SKM-1 (cell line): Measurements from ENCODE around the gene ITGA3.
"Not testable (repeated sequence)": the region's sequence is repeated elsewhere in the genome, so short reads cannot be mapped to it uniquely, and the experiment has no call there.

Experiments used
- DNase-seq: peaks from one replicate; lab custom pipeline; 2025; ENCODE audit not compliant: unreplicated experiment; lab: John Stamatoyannopoulos, UW

The ITGA3 gene

DNA sequence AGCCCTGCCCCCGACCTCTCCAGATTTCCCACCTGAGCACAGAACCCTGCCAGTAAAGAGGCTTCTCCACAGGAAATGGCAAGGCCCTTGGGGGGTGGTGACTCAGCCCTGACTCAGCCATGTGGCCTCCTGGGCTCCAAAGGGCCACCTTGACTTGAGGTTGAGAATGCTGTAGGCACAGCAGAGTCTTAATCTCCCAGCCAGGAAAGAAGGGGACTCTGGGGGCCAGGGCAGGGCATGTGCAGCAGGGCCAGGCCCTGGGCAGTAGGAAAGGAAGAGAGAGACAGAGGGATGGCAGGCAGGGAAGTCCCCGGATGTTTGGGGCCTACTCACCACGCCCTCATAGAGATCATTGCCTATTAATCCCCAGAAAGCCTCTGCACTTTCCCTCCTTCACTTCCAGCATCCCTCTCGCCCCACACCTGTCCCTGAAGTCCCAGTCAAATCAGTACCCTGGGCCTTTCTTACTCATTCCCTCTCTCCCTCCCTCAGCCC, 4.8 kb upstream of the ITGA3 start:
- DNase-seq, result no peak

DNA sequence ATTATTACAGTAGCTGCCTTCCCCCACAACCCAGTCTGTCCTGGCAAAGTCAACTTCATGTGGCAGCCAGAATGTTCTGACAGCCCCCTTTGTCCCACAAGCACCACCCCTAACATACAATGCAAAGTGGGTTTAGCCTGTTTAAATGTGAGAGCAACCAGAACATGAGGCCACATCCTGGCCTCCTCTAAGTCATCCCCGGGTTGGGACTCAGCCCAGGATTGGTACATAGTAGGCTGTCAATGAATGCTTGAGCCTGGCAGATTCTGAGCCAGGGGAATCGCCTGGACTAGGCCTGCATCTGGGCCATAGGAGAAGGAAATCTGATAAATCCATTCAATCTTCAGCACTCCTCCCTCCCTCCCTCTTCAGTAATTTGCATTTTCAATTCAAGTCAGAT, 4.3 kb upstream of the ITGA3 start:
- no peak for DNase-seq

DNA sequence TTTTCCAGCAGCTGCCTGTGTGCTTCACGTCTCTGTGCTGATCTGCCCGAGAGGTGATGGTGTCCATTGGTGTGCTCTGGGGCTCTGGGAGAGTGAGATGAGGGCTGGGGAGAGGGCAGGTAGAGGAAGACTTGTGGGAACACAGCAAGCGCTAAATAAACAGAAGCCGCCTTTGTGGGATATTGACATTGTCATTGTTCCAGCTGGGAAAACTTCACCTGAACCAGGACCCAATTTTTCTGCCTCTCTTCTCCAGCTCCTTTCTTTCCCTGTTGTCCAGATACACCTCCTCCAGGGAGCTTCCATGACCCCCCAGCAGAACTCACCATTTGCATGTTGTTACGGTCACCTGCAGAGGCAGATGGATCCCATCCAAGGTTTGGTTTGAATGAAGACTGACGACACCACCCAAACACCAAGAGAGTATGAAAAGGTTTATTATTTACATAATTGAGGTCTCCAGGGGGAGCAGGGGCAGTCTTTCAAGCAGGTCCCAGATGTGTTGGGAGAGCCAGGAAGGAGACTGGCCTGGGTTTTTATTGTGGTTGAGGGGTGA, 3.6 kb upstream of the ITGA3 start:
- no peak for DNase-seq

DNA sequence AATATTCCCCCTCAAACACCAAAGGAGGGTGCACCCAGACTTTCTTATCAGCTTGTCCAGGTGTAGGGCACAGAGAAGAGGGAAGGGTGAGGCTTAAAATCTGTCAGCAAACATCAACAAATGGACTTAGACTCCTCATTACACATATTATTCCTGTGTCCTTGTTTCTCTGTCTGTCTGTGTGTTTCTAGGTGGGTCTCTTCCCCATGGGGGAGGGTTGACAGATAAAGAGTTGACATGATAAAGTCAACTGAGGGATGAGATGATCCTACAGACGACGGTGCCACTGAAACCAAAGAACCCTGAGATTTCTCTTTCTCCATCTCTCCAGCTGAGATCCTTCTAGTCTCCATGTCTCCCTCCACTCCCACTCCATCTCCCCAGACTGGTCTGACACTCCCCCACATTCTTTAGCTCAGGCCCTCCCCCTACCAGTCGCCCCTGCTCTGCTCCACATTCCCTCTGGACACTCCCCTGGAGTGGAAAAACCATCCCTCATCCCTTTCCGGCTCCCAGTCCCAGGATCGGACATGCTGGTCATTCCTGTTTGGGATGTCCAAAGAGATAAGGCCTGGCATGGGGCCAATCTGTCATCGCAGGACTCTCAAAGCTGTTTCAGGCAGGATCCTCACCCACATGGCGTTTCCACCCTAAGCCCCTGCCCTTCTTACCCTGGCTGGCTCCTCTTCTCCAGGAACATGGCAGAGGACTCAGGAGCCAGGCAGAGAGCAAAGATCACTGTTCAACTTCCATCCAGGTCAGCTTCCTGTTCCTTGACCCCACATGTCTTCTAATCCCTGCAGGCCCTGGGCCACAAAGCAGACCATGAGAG, 2.9 kb upstream of the ITGA3 start:
- DNase-seq, result no peak

DNA sequence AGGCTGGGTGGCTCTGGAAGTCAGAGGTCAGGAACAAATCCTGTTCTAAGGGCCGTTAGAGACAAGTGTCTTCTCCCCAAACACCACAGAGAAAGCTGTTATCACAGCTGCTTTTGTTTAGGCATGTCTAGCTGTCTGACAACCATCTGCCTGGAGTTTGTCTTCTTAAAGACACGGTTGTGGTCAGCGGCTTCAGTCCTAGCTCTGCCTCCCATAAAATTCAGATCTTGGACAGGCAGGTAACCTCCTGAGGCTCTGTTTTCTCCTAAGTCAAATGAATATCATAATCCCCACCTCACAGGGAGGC, 2.3 kb upstream of the ITGA3 start:
- DNase-seq, result no peak

DNA sequence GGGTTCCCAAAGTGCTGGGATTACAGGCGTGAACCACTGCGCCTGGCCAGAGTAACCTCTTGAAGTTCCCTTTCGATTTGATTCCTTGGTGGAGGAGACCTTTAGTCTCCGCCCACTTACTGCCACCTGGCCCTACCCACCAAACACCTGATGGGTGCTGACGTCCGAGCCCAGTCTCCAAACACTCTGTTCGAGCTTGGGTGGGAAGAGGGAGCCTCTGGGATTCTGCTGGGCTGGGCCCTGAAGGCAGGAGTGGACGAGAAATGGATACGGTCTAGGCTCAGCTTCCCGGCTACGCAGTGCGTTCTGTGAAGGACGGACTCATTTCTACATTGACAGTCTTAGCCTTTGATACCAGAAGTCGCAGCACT, 870 bp upstream of the ITGA3 start:
- DNase-seq, result no peak

DNA sequence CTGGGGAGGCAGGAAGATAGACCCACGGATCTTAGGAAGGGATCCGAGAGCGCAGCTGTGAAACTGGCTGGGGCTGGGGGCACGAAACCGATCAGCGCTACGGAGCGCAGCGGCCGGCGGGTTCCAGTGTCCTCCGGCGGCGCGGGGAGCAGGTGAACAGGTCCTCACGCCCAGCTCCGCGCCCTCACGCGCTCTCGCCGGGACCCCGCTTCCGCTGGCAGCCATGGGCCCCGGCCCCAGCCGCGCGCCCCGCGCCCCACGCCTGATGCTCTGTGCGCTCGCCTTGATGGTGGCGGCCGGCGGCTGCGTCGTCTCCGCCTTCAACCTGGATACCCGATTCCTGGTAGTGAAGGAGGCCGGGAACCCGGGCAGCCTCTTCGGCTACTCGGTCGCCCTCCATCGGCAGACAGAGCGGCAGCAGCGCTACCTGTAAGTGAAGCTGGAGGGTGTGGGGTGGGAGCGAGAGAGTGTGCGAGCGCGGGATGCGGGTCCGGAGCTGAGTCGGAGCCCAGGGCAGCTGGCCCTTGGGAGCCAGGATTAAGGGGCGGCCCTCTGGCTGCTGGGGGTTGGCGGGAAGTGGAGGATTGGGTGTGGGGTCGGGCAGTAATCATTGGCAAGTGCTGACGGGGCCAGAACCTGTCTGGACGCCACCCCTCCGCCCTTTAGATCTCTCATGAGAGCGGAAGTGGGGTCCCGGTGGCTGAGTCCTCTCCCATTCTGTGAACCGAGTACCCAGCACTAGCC, 479 bp downstream of the ITGA3 start:
- no peak for DNase-seq

DNA sequence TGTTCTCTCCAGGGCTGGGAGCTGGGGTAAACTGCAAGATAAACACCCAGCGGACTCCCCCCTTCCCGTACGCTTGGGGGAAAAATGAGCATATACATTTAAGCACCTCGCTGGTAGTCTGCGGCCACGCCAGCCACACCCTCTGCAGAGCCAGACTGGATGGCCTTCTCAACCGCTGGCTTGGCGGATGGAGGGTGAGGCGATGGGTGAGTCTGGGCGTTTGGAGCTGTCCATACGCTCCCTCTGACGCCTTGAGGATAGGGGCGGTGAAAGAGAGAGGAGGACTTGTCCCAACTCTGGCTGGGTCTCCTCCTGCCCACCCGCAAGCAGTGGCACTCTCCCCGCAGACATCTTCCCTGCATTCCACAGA, 1.0 kb downstream of the ITGA3 start:
- DNase-seq, result no peak

DNA sequence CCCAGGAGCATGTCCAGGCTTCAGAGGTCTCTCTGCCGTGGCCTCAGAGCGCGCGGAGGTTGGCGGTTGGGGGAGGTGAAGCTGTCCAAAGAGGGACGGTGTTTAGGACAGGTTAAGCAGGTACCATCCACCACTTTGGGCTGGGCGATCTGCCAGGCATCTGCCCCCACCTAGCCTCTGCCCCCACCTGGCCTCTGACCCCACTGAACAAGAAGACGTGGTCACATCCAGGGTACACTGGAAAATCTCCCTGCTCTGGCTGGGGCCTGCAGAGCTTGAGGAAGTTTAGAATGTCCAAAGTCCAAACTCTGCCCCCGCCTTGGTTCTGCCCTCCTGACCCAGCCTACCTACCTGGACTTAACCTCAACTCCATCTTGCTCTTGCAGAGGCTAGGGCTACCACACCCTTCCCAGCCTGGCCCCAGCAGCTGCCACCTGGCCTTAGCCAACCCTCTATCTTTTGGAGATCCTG, 1.6 kb downstream of the ITGA3 start:
- DNase-seq, result no peak

DNA sequence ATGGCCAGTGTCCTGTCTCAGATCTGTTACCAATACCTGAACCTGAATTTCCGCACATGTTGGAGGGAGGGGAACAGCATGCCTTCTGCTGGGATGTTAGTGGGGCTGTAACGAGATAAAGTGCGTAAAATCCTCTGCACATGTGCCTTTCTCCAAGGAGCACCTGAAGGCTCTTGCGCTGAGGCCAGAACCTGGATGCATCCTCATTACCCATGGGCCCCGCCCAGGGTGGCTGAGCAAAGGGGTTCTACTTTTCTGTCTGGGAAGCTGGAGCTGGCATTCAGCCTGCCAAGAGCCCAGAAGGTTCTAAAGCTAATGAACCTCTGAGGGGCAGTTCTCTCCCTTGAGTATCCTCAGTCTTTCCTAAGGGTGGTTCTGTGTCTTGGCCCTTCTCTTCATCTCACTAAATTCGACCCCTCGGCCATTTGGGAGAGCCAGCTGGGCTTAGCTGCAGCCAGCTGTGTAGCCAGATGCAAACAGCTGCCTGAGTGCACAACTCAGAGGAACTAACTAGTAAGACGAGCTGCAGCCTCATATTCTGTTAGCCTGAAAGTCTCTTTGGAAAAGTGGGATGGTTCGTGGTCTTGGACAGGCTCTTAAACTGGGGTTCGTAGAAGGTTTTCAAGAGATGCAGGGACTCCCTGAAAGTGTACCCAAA, 2.5 kb downstream of the ITGA3 start:
- DNase-seq, result no peak

DNA sequence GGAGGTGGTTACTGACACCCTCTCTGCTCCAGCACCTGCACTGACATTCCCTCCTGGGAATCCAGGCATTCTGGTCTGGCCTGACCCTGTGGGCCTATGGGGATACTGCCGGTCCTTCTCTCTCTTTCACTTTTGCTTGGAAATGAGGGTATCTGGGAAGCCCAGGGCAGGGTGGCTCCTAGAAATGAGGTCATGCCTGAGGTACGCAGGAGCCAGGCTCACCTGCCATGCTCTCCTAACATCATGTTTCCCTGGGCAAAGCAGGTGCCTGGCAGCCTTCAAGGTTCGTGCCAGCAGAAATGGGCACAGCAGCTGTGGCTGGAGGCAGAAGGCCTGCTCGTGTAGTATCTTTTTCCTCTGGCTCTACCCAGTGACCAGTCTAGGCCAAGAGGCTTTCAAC, 3.3 kb downstream of the ITGA3 start:
- DNase-seq, result no peak

DNA sequence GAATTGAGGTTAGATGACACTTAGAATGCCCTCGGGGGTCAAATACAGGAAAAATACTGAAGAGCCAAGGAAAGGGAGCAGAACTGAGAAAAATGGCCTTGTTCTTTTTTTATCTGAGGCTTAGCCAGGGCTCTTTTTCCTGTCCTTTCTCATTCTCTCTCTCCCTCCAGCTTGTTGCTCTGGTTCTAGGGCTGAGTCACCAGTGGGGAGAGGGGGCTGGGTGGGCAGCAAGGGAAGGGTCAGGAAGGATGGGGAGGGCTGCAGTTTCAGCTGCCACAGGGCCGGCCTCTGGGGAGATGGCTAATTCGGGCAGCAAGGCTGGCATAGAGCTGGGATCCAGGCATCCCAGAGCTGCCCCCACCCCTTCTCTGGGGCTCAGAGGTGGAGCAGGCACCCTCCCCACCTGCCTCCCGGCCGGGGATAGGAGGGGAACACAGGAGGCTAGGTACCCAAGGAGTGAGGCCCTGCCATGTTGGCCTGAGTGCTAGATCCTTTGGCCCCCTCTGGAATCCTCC, 3.9 kb downstream of the ITGA3 start:
- DNase-seq, result no peak

DNA sequence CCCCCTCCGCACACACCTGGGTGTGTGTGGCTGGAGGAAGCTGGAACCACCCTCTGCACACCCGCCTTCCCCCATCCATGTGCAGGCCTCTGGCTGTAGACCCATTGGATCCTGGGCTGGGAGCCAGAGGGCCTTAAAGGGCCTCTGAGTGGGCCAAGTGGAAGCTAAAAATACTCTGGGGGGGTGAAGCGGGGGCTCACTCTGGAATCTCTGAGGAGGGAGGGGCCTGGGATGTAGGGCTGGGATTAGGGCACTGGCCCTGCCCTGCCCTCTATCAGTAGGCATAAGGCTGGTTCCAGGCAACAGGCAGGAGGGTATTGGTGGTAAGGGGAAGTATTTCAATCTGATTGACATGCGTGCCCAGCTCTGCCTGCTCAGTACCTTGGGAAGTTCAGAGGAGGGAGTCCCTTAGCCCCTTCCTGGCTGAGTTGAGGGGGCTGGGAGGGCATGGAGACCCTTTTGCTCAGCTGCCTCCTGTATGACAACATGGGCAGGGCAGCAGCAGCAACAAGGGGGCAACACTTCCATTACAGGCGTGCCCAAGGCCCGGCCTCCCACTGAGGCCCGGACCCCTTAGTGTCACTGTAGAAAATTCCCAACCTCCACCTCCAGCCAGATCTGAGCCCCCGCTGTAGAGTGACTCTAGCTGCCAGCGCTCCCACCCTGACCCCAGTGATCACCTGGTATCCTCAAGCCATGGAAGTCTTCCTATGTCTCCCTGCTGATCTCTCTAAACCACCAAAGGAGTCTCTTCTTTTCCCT, 5.2 kb downstream of the ITGA3 start:
- no peak for DNase-seq

DNA sequence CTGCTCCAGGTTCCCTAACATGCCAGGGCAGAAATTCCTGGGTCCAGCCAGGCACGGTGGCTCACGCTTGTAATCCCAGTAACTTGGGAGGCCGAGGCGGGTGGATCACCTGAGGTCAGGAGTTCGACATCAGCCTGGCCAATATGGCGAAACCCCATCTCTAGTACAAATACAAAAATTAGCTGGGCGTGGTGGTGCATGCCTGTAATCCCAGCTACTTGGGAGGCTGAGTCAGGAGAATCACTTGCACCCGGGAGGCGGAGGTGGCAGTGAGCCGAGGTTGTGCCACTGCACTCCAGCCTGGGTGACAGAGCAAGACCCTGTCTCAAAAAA, 5.8 kb downstream of the ITGA3 start:
- not testable (repeated sequence) for DNase-seq

DNA sequence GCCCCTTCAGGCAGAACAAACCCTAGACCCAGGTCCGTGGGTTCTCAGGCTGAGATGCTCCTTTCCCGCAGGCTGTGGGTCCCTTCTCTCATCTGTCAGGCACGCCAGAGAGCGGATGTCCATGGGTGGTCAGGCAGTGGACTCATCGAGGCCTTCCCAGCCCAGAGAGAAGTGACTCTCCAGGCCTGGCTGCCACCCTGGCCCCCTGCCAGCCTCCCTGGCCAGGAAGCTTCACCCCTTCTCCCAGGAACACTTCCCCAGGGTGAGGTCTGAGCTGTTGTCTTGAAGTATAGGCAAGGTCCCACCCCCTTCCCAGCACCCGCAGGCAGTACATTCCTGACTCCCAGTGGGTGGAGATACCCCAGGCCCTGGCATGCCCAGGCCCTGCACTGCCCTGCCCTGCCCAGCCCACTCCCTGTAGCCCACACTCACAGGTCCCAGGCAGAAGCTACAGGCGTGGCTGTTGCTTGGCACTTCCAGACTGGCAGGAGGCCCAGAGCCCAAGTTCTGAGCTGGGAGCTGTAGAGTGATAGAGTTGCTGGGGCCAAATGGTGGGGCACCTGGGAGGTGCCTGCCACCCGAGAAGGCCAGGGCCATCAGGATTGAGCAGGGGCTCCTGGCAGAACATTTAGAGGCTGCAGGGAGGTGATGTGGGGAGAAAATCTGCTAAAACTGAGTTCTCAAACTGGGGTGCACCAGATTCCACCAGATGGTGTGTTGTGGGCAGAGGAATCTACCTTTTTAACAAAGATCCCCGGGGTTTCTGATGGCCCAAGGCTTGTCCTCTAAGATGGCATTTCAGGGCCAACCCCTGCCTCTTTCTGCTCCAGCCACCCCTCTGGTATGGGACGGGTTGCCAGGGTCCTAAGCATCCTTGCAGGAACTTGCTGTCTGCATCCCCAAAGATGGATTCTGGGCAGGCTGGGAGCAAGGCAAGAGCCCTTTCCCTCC, 6.7 kb downstream of the ITGA3 start:
- DNase-seq, result no peak

DNA sequence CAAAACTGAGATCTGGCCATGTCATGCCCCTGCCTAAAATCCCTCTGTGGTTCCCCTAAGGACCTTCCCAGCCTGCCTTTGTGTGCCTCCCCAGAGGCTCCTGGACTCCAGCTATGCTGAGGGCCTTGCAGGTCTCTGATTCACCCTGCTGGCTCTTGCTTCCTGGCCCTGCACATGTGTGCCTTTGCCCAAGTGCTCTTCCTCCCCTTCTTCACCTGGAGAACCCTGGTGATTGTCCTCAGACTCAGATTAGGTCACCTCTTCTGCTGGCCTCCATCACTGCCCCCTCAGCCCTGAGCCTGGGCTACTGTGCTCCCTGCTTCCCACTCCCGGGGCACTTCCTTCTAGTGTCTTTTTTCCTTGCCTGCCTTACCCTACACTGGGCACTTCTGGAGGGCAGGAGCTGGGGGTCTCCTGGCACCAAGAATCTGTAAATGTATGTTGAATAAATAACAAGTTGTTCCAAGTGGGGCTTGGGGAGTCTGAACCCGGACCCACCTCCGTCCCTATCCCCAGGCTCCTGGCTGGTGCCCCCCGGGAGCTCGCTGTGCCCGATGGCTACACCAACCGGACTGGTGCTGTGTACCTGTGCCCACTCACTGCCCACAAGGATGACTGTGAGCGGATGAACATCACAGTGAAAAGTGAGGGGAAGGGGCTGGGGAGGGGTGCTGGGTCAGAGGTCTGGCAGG, 7.8 kb downstream of the ITGA3 start:
- no peak for DNase-seq

DNA sequence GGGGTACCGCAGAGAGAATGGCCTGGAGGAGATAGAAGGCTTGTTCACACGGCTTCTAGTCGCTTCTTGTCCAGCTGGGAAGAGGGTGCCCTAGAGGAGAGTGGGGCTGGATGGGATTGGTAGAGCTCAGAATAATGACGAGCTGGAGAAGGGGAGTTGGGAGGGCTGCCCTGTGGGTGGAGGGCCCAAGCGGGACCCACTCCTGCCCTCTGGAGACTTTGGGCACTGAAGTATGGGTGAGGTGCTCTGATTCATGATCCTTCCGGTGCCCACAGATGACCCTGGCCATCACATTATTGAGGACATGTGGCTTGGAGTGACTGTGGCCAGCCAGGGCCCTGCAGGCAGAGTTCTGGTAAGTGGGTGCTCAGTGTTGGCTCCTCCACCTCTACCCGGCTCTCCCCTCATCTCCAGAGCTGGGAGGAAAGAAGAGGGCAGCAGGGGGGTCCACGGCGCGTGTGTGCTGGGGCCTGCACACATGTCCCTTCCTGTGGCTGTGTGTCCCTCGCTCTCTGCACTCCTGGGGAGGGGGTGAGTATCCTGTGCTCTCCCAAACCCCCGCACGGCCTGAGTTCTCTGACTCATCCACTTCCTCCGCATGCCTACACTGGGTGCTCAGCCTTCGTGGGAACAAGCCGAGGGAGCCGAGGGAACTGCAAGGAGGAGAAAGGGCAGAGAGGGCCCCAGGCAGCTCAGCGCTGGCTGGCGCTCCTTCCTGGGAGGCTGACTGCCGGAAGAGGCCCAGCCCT, 8.5 kb downstream of the ITGA3 start:
- DNase-seq, result no peak

DNA sequence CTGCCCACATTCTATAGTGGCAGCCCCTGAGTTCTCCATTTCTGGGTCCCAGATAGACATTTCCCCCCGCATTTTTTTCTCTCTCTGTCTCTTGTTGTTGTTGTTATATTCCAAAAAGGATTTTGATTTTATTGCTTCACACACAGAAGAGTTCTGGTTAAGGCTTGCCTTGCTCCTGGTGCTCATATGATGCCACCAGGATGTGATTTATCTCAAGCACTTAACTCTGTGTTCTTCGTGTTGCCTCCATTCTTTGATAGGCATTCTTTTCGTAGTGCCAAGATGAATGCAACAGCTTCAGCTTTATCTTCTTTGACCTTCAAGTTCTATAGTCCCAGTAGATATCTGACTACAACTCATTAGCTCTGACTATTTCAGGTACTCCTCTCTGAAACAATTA, 9.1 kb downstream of the ITGA3 start:
- no peak for DNase-seq

DNA sequence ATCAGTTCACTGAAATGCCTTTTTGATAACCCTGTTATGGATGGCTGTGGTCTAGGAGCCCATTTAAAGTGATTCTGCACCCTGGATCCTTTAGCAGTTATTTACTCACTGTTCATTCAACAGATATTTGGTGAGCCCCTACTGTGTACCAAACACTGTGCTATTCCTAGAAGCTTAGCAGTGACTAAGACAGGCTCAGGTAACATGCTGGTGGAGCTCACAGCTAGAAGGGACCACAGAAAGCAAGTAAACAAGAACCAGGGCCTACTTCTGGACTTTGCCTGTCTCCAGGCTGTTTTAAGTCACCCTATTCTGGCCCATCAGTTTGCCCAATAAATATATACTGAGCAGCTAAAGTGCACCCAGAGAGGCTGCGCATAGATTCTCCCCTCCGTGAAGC, 11.1 kb downstream of the ITGA3 start:
- DNase-seq, result no peak
